Panc1 (cell line): ENCODE data around the gene CNKSR2. TPM values are rescaled to one million over a fixed set of nuclear protein-coding genes. Genes with fewer than 3 reads are reported as not detected.

Experiments
- ATAC-seq: fragments of 200-7000 bp; cut with Tn5 transposase; 2 replicates; pipeline ENCODE4 v1.9.1; 2020; ENCODE audit warnings: mild to moderate bottlenecking, moderate library complexity
- BruUV-seq: library from RNA; stranded (reverse); fragments of 400-500 nt; replicated peaks from 2 replicates; lab custom pipeline; 2021; lab: Mats Ljungman, UMichigan
- CTCF ChIA-PET: fragments of 300-600 bp; sonication (Branson Sonifier 250); formaldehyde crosslinking; loops from one replicate; lab custom pipeline; 2022; ENCODE audit warnings: antibody characterized with exemption; lab: Charles Lee
- POLR2A ChIA-PET: fragments of 300-600 bp; sonication (Branson Sonifier 250); formaldehyde crosslinking; loops from one replicate; lab custom pipeline; 2022; ENCODE audit warnings: antibody characterized with exemption; lab: Charles Lee
- DNase-seq: peaks from one replicate; pipeline ENCODE4 v3.0.0-alpha.2; 2010; ENCODE audit warnings: low read depth, low spot score
- H3K27ac ChIP-seq: 2 replicates; pipeline ENCODE4 v1.5.1; 2011; ENCODE audit warnings: mild to moderate bottlenecking, low read length, inconsistent platforms
- H3K27me3 ChIP-seq: fragments of 200-500 bp; sonication (Bioruptor generic); 2 replicates; pipeline ENCODE4 v1.6.0; 2014; ENCODE audit warnings: low read length, inconsistent platforms; ENCODE audit not compliant: control insufficient read depth, insufficient read depth
- H3K36me3 ChIP-seq: fragments of 200-500 bp; sonication (Bioruptor generic); 2 replicates; pipeline ENCODE4 v1.5.1; 2014; ENCODE audit warnings: inconsistent platforms, mild to moderate bottlenecking, low read length, moderate library complexity; ENCODE audit not compliant: control insufficient read depth, insufficient read depth
- H3K4me1 ChIP-seq: 2 replicates; pipeline ENCODE4 v1.5.1; 2011; ENCODE audit warnings: inconsistent platforms, mild to moderate bottlenecking, low read length, moderate library complexity; ENCODE audit not compliant: control insufficient read depth, insufficient read depth
- H3K4me3 ChIP-seq, 2 experiments: 2 replicates each; pipeline ENCODE4 v1.5.1; 2011 to 2012; ENCODE audit warnings: low read depth in 2 of 2, low read length in 2 of 2, mild to moderate bottlenecking in 2 of 2, inconsistent platforms in 1 of 2, moderate library complexity in 1 of 2
- H3K9me3 ChIP-seq: fragments of 200-500 bp; sonication (Bioruptor generic); 2 replicates; pipeline ENCODE4 v1.5.1; 2014; ENCODE audit warnings: low read depth, mild to moderate bottlenecking, inconsistent platforms, low read length, moderate library complexity; ENCODE audit not compliant: control insufficient read depth, insufficient read depth
- POLR2AphosphoS5 ChIP-seq: IDR thresholded peaks from 2 replicates; pipeline ENCODE4 v1.6.1; 2012; ENCODE audit warnings: mild to moderate bottlenecking, low read depth, low read length, moderate library complexity
- REST ChIP-seq, 2 experiments: IDR thresholded peaks; 2 replicates each; pipeline ENCODE4 v1.6.1; 2011 to 2012; ENCODE audit warnings: low read depth in 2 of 2, control low read depth in 1 of 2, low read length in 1 of 2, mild to moderate bottlenecking in 1 of 2, moderate library complexity in 1 of 2; ENCODE audit not compliant: insufficient read depth in 1 of 2
- SIN3A ChIP-seq: IDR thresholded peaks from 2 replicates; pipeline ENCODE4 v1.6.1; 2012; ENCODE audit warnings: low read depth, mild to moderate bottlenecking, low read length, moderate library complexity, borderline replicate concordance; ENCODE audit not compliant: insufficient read depth
- TCF7L2 ChIP-seq: IDR thresholded peaks from 2 replicates; pipeline ENCODE4 v1.6.1; 2011; ENCODE audit warnings: mild to moderate bottlenecking, low read depth, low read length, inconsistent platforms
- in situ Hi-C: cut with HindIII; loops from 2 replicates; pipeline ENCODE4 v1.10.0; 2016; ENCODE audit warnings: low sequenced_read_pairs, low pct_unique_long_range_greater_than_20kb
- intact Hi-C: fragments of 100-400 bp; cut with micrococcal nuclease; formaldehyde crosslinking; loops from one replicate; pipeline ENCODE4 v1.10.0; 2022; ENCODE audit not compliant: unreplicated experiment
- total RNA-seq: library from RNA; stranded (reverse); gene quantifications from one replicate; pipeline ENCODE4 v1.2.1, GENCODE V29; 2021; ENCODE audit not compliant: unreplicated experiment
- TF ChIP-seq, protein P1 (sequence below): fragments of 450-650 bp; IDR thresholded peaks from 2 replicates; pipeline ENCODE4 v1.5.1; 2017; ENCODE audit warnings: mild to moderate bottlenecking

The CNKSR2 gene
- total RNA-seq, 1 experiment from 2014 or later: not detected

GRCh38 chrX:21355831-21356230 is 18.4 kb upstream of the CNKSR2 start:
- Histone ChIP-seq H3K4me1 (no peaks in the 10 kb centered on the region), H3K4me3 (no peak overlapping the region), H3K27ac (no peak overlapping the region), H3K36me3 (no peaks in the 10 kb centered on the region), H3K9me3 (no peaks in the 10 kb centered on the region), H3K27me3 (no peaks in the 10 kb centered on the region)
- in situ Hi-C loops (no loop called here), intact Hi-C loops (no loop called here)
- ATAC-seq: no peak
- BruUV-seq: no TSS peak
- ChIA-PET CTCF (no interaction called here), POLR2A (no interaction called here)
- no peak for TF ChIP-seq REST (IDR thresholded peaks at IDR 0.05; ENCODE audit: insufficient read depth in 1 of 2, low read depth in 2 of 2, low read length in 1 of 2)
- no peak for TF ChIP-seq POLR2AphosphoS5
- TF ChIP-seq TCF7L2: no peak
- no peak for TF ChIP-seq SIN3A
- TF ChIP-seq, protein P1, sequence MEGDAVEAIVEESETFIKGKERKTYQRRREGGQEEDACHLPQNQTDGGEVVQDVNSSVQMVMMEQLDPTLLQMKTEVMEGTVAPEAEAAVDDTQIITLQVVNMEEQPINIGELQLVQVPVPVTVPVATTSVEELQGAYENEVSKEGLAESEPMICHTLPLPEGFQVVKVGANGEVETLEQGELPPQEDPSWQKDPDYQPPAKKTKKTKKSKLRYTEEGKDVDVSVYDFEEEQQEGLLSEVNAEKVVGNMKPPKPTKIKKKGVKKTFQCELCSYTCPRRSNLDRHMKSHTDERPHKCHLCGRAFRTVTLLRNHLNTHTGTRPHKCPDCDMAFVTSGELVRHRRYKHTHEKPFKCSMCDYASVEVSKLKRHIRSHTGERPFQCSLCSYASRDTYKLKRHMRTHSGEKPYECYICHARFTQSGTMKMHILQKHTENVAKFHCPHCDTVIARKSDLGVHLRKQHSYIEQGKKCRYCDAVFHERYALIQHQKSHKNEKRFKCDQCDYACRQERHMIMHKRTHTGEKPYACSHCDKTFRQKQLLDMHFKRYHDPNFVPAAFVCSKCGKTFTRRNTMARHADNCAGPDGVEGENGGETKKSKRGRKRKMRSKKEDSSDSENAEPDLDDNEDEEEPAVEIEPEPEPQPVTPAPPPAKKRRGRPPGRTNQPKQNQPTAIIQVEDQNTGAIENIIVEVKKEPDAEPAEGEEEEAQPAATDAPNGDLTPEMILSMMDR: no peak
- DNase-seq: no peak

- DNase-seq (no peak), ATAC-seq (no peak)
- TF ChIP-seq, protein P1: no peak
- TF ChIP-seq TCF7L2 (no peak), REST (IDR thresholded peaks at IDR 0.05; ENCODE audit: insufficient read depth in 1 of 2, low read depth in 2 of 2, low read length in 1 of 2) (no peak), POLR2AphosphoS5 (no peak), SIN3A (no peak)
- in situ Hi-C loops (no loop called here), intact Hi-C loops (no loop called here)
- no peaks in the 10 kb centered on the region for H3K9me3 ChIP-seq
- H3K4me1 ChIP-seq: no peaks in the 10 kb centered on the region
- H3K4me3 ChIP-seq: no peak overlapping the region
- no peaks in the 10 kb centered on the region for H3K36me3 ChIP-seq
- CTCF ChIA-PET: no interaction called here
- H3K27ac ChIP-seq: no peak overlapping the region
- POLR2A ChIA-PET: no interaction called here
- BruUV-seq: no TSS peak
- no peaks in the 10 kb centered on the region for H3K27me3 ChIP-seq
Measured at GRCh38 chrX:21369613-21370012, 4.6 kb upstream of the CNKSR2 start.
